ENCODE data around the gene NAPSA.
"Not testable (repeated sequence)": the region's sequence is repeated elsewhere in the genome, so short reads cannot be mapped to it uniquely, and the experiment has no call there.

The NAPSA gene

GRCh38 chr19:50329926-50330294, 35.5 kb downstream of the NAPSA start:
- DNase-seq, result not testable (repeated sequence)

- peak; percentile 94 to 98 for DNase-seq
These were observed 36.1 kb downstream of the NAPSA start, which contains the start of gene KCNC3 for GRCh38 chr19:50329146-50329925. KCNC3 (minus strand) TSS chr19:50329377; CDS start chr19:50329082, 295 bp downstream.

GRCh38 chr19:50328873-50329145, 36.6 kb downstream of the NAPSA start:
- DNase-seq, result no peak

GRCh38 chr19:50328224-50328872, 37.1 kb downstream of the NAPSA start:
- no peak for DNase-seq

- no peak for DNase-seq
These were observed 37.8 kb downstream of the NAPSA start for GRCh38 chr19:50327461-50328223.

GRCh38 chr19:50327013-50327412, 38.4 kb downstream of the NAPSA start:
- no peak for DNase-seq

- no peak for DNase-seq
These were observed 39.3 kb downstream of the NAPSA start for GRCh38 chr19:50326101-50326664.

GRCh38 chr19:50325310-50326100, 39.9 kb downstream of the NAPSA start:
- peak; percentile 67 to 77 for DNase-seq

GRCh38 chr19:50324331-50324730, 41.1 kb downstream of the NAPSA start:
- no peak for DNase-seq

- no peak for DNase-seq
These were observed 41.7 kb downstream of the NAPSA start for GRCh38 chr19:50323782-50324133.

GRCh38 chr19:50322931-50323781, 42.3 kb downstream of the NAPSA start:
- no peak for DNase-seq

GRCh38 chr19:50322234-50322633, 43.2 kb downstream of the NAPSA start:
- no peak for DNase-seq

- DNase-seq, result no peak
These were observed 43.6 kb downstream of the NAPSA start for GRCh38 chr19:50321831-50322230.

GRCh38 chr19:50320596-50320995, 44.8 kb downstream of the NAPSA start:
- no peak for DNase-seq

- DNase-seq, result no peak
These were observed 45.4 kb downstream of the NAPSA start for GRCh38 chr19:50320051-50320450.

- DNase-seq, result no peak
These were observed 46.3 kb downstream of the NAPSA start for GRCh38 chr19:50319156-50319555.

- no peak for DNase-seq
These were observed 47.0 kb downstream of the NAPSA start for GRCh38 chr19:50318438-50318837.

GRCh38 chr19:50317115-50317514, 48.3 kb downstream of the NAPSA start:
- DNase-seq, result no peak

GRCh38 chr19:50315773-50316448, 49.5 kb downstream of the NAPSA start:
- DNase-seq, result no peak

- DNase-seq, result no peak
These were observed 50.4 kb downstream of the NAPSA start for GRCh38 chr19:50314724-50315708.

Data from CD4-positive, alpha-beta T cell treated with Interferon alpha-2 for 1 hour (primary cell).